GM21381 (cell line): Measurements from ENCODE around the gene CDH23.

Experiments used
- ATAC-seq: cut with Tn5 transposase; IDR thresholded peaks from one replicate; pipeline ENCODE4 v1.9.1; 2021; ENCODE audit warnings: mild to moderate bottlenecking, moderate library complexity; ENCODE audit not compliant: unreplicated experiment

The CDH23 gene

GRCh38 chr10:71802235-71802634 is 405.5 kb downstream of the CDH23 start:
- no peak for ATAC-seq

GRCh38 chr10:71802715-71803488 is 406.2 kb downstream of the CDH23 start:
- ATAC-seq, result no peak

- ATAC-seq, result no peak
These were observed 407.4 kb downstream of the CDH23 start for GRCh38 chr10:71804077-71804476.

DNA sequence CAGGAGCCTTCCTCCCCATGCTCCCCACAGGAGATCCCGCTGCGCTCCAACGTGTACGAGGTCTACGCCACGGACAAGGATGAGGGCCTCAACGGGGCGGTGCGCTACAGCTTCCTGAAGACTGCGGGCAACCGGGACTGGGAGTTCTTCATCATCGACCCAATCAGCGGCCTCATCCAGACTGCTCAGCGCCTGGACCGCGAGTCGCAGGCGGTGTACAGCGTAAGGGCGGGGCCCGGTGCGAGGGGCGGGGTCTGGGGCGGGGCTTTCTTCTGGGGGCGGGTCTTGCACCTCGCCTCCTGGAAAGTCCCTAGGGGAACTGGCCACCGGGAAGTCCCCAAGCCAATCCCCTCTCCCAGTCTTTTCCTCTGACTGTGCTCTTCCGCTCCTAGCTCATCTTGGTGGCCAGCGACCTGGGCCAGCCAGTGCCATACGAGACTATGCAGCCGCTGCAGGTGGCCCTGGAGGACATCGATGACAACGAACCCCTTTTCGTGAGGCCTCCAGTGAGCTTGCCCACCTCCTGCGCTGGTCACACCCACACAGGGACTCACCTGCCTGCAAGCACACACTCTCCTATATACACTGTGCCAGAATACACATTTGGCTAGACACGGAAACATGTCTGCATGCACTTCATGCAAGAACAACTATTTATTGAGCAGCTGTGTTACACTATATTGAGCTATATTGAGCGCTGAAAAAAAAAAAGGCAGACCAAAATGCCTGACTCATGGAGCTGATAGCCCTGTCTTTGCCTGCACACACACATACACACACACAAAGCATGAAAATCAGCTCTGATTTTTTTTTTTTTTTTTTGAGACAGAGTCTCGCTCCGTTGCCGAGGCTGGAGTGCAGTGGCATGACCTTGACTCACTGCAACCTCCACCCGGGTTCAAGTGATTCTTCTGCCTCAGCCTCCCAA is 409.3 kb downstream of the CDH23 start:
- ATAC-seq, result no peak

- no peak for ATAC-seq
These were observed 410.2 kb downstream of the CDH23 start for GRCh38 chr10:71806704-71807556.

GRCh38 chr10:71807557-71808510 is 411.1 kb downstream of the CDH23 start:
- ATAC-seq, result no peak

DNA sequence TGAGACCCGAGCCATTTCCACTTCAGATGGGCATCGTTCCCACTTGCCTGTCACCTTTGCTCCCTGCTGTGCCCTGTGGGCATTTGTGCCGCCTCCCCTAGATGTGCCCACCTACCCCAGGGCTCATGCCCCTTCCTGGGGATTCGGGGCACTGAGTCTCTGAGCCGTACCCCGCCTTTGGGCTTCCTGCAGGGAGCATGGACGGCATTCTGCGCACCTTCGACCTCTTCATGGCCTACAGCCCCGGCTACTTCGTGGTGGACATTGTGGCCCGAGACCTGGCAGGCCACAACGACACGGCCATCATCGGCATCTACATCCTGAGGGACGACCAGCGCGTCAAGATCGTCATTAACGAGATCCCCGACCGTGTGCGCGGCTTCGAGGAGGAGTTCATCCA is 412.9 kb downstream of the CDH23 start:
- ATAC-seq, result no peak

DNA sequence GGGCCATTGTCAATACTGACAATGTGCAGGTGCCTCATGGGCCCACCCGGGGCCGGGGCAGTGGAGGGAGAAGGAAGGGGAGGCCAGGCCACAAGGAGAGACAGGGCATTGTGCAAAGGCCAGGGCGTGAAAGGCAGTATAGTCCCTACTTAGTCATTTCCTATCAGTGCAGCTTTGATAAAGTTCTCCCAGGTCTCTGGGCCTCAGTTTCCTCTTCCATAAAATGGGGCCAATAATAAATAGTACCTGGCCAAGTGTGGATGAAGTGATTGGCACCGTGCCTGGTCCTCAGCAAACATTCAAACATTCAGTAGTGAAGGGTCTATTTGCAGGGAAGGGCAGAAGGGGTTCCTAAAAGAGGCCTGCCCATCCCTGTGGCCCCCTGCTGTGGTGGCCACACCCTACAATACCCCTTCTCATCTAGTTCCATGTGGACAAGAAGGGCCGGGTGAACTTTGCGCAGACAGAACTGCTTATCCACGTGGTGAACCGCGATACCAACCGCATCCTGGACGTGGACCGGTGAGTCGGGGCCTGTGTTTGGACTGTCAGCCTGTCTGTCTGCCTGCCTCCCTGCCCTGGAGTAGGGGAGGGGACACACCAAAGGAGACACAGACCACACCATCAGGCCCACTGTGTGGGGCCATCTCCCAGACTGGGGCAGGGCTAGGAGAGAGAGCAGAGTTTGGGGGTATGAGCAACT is 413.5 kb downstream of the CDH23 start:
- ATAC-seq, result no peak

GRCh38 chr10:71811351-71811750 is 414.6 kb downstream of the CDH23 start:
- ATAC-seq, result no peak

DNA sequence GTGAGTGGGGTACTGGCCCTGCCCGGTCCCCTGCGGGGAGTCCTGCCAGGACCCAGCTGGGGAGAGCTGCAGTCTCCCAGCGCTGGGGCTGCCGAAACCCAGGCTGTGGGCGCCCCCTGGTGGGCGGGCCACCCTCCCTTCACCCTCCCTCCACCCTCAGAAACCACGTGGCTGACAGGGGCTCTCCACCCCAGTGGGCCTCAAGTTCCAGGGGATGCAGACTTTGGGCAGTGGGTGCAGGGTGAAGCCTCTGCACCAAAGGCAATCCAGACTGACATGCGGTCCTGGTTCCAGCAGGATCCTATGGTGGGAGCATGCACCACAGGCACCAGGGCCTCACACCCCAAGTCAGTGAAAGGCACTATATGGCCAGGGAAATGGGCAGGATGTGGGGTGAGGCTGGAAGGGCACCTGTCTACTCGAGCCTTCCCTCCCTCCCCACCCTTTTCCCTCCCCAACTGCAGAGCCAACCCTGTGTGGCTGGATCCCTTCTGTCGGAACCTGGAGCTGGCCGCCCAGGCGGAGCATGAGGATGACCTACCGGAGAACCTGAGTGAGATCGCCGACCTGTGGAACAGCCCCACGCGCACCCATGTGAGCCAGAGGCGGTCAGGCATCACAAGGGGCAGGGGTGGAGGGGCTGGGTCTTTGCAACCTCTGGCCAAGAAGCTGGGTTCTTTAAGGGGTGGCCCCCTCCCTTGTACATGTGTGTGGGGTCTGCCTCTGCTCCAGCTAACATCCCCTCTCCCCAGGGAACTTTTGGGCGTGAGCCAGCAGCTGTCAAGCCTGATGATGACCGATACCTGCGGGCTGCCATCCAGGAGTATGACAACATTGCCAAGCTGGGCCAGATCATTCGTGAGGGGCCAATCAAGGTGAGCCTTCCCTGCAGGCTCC is 415.5 kb downstream of the CDH23 start:
- peak; percentile 71 for ATAC-seq

- ATAC-seq, result no peak
These were observed 416.3 kb downstream of the CDH23 start for GRCh38 chr10:71812913-71813590.

DNA sequence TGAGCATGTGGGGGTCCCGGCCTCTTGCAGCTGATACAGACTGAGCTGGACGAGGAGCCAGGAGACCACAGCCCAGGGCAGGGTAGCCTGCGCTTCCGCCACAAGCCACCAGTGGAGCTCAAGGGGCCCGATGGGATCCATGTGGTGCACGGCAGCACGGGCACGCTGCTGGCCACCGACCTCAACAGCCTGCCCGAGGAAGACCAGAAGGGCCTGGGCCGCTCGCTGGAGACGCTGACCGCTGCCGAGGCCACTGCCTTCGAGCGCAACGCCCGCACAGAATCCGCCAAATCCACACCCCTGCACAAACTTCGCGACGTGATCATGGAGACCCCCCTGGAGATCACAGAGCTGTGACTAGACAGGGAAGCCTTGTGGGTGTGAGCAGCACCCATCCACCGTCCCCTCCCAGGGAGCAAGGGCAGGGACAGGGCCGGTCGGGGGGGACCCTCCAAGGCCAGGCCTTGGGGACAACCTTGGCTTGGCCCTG is 418.2 kb downstream of the CDH23 start:
- ATAC-seq, result no peak

- no peak for ATAC-seq
These were observed 418.9 kb downstream of the CDH23 start for GRCh38 chr10:71815515-71816130.

- no peak for ATAC-seq
These were observed 419.7 kb downstream of the CDH23 start for GRCh38 chr10:71816421-71816851.

DNA sequence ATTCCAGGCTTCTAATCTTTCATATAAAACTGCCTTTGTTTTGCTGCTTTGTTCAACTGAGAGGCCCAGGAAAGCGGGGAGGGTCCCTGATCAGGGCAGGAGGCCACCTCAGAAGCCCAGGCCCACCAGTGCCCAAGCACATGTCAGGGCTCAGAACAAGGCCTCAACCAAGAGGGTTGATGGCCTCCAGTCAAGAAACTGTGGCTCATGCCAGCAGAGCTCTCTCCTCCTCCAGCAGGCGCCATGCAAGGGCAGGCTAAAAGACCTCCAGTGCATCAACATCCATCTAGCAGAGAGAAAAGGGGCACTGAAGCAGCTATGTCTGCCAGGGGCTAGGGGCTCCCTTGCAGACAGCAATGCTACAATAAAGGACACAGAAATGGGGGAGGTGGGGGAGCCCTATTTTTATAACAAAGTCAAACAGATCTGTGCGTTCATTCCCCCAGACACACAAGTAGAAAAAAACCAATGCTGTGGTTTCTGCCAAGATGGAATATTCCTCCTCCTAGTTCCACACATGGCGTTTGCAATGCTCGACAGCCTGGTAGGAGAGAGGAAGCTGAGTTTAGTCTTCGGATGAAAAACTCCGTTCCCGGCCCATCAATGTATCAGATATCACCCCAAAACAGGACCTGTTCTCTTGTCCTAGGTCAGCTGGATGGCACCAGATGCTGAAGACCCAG is 420.4 kb downstream of the CDH23 start:
- no peak for ATAC-seq

GRCh38 chr10:71817831-71818655 is 421.3 kb downstream of the CDH23 start:
- no peak for ATAC-seq
